Right ventricle myocardium inferior (tissue), 1 donor: ENCODE results near the gene TTC34. TPM values are rescaled to one million over a fixed set of nuclear protein-coding genes. Genes with fewer than 3 reads are reported as not detected.

Experiments used
- total RNA-seq: library from RNA; stranded (reverse); fragmentation: NEBNext Ultra II Directional; extraction: Animal tissue kit (Norgen Biotek cat#: 25700); gene quantifications from one replicate; pipeline ENCODE4 v1.2.1, GENCODE V29; 2021
- donor health status: DM: no; HTN: yes; CAD: no; lungs with severe emphysema.

The TTC34 gene
- total RNA-seq, 1 donor from 2014 or later, result 0.70 TPM

Other genes with a start within 250 kb of the TTC34 start
- gene TNFRSF14, start 245.3 kb downstream of the TTC34 start, total RNA-seq, result 15.7 TPM
- gene PRXL2B, start 214.9 kb downstream of the TTC34 start, total RNA-seq, result 12.2 TPM
- gene MMEL1, start 168.7 kb downstream of the TTC34 start, total RNA-seq, result 0.35 TPM
- gene ACTRT2, start 219.8 kb upstream of the TTC34 start, total RNA-seq, result not detected